AG04449 (cell line): Measurements from ENCODE around the gene ZNF142.

Source experiments
- CTCF ChIA-PET: fragments of 350-600 bp; formaldehyde crosslinking; extraction: SDS; loops from one replicate; lab custom pipeline; 2021; ENCODE audit warnings: antibody characterized with exemption; lab: Yijun Ruan, JAX
- POLR2A ChIA-PET: fragments of 400-600, 350-600 bp; formaldehyde crosslinking; extraction: SDS; loops from one replicate; lab custom pipeline; 2020; ENCODE audit warnings: antibody characterized with exemption, inconsistent platforms; lab: Yijun Ruan, JAX
- DNase-seq: peaks from one replicate; pipeline ENCODE4 v3.0.0-alpha.2; 2010; ENCODE audit warnings: low read depth, low spot score
- H3K4me3 ChIP-seq: 2 replicates; pipeline ENCODE4 v1.5.1; 2011; ENCODE audit warnings: low read depth, mild to moderate bottlenecking, control low read depth, low read length
- TF ChIP-seq, protein P1 (sequence below): IDR thresholded peaks from one replicate; pipeline ENCODE4 v1.5.1; 2011; ENCODE audit warnings: mild to moderate bottlenecking, moderate library complexity, low read length, control low read depth, inconsistent platforms; ENCODE audit not compliant: insufficient read depth; ENCODE audit errors: missing control alignments

The ZNF142 gene

DNA sequence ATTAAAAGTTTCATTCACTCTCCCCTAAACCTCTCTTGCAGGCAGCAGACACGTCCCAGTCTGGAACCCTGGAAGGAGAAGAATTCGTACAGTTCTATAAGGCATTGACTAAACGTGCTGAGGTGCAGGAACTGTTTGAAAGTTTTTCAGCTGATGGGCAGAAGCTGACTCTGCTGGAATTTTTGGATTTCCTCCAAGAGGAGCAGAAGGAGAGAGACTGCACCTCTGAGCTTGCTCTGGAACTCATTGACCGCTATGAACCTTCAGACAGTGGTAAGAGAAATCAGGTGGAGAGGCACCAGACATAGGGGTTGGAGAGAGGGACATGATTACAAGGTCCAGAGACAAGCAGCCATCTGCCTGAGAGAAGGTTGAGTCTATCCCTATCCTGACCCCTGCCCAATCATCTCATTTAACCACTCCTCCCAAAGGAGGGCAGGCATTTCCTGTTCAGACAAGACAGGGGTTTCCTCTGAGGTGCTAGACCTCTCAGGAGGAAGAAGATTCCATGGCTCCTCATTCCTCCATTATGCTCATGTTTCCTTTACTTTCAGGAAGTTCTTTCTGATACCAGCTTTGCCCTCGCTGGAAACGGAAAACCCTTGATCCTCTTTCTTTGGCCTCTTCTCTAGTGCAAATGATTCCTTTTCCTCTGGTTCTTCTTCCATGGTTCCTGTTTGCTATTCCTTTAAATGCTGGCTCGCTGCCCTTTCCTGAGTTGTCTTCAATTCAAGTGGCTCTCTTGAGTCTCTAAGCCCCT lies 36.6 kb downstream of the ZNF142 start:
- no peak for DNase-seq
- POLR2A ChIA-PET, result no interaction called here
- H3K4me3 ChIP-seq, result no peak overlapping the region
- CTCF ChIA-PET, result interaction anchor here (1.6 kb wide), 1 partner anchor 25 kb away, joined by 5 read pairs; no protein-coding TSS in a partner anchor
- TF ChIP-seq, protein P1, sequence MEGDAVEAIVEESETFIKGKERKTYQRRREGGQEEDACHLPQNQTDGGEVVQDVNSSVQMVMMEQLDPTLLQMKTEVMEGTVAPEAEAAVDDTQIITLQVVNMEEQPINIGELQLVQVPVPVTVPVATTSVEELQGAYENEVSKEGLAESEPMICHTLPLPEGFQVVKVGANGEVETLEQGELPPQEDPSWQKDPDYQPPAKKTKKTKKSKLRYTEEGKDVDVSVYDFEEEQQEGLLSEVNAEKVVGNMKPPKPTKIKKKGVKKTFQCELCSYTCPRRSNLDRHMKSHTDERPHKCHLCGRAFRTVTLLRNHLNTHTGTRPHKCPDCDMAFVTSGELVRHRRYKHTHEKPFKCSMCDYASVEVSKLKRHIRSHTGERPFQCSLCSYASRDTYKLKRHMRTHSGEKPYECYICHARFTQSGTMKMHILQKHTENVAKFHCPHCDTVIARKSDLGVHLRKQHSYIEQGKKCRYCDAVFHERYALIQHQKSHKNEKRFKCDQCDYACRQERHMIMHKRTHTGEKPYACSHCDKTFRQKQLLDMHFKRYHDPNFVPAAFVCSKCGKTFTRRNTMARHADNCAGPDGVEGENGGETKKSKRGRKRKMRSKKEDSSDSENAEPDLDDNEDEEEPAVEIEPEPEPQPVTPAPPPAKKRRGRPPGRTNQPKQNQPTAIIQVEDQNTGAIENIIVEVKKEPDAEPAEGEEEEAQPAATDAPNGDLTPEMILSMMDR, result no peak

DNA sequence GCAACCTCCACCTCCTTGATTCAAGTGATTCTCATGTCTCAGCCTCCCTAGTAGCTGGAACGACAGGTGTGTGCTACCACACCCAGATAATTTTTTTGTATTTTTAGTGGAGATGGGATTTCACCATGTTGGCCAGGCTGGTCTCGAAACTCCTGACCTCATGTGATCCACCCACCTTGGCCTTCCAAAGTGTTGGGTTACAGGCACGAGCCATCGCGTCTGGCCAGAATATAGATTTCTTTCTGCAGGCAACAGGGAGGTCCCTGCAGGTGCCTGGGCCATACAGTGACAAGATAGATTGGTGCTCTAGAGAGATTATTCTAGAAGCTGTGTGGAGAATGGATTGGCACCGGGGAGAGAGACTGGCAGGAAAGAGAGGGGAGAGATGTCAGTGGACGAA lies 38.4 kb downstream of the ZNF142 start:
- ChIA-PET POLR2A (no interaction called here), CTCF (no interaction called here)
- no peak overlapping the region for H3K4me3 ChIP-seq
- no peak for DNase-seq
- TF ChIP-seq, protein P1, result no peak

DNA sequence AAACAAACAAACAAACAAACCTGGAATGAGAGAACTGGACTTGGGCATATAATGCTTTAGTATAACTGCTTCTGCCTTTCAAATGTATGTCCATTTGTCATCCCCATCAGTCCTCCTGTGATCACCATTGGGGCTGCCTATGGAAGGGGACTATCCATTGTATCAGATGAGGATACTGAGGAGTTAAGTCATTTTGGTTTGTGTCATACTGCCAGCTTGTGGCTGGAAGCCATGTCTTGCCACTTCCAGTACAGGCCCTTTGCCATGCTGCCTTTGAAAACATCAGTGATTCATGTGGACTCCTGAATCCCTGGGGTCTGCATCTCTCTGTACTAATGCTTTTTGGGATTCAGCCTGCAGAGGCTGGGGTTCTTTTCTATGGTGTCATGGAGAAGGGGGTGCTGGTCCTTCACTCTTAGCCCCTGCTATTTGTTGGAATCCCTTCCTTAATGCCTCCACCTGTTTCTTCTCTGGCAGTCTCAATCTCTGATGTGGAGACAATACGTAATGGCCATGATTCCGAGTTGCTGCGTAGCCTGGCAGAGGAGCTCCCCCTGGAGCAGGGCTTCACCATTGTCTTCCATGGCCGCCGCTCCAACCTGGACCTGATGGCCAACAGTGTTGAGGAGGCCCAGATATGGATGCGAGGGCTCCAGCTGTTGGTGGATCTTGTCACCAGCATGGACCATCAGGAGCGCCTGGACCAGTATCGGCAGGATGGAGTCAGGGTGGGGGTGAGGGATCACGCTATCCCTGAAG lies 41.1 kb downstream of the ZNF142 start:
- no peak for DNase-seq
- CTCF ChIA-PET, result interaction anchor here (0.9 to 1.0 kb wide), 2 partner anchors 30 to 48 kb away, joined by 3 read pairs; no protein-coding TSS in a partner anchor
- TF ChIP-seq, protein P1, result no peak
- POLR2A ChIA-PET, result interaction anchor here (0.6 kb wide), 1 partner anchor 11 kb away, joined by 3 read pairs; the partner anchor contains the start of gene PLCD4
- H3K4me3 ChIP-seq, result no peak overlapping the region

DNA sequence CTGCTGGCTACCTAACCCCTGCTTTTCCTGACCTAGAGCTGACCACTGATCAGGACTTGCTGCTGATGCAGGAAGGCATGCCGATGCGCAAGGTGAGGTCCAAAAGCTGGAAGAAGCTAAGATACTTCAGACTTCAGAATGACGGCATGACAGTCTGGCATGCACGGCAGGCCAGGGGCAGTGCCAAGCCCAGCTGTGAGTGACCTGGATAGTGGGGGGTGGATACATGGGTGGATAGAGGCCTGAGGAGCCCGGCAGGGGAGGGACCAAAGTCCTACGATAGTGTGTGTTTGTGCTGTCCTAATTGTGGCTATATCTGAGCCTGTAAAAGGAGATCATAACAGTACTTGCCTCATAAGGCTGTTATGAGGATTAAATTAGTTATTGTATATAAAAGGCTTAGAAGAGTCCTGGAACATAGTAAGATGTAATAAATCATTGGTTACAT lies 43.5 kb downstream of the ZNF142 start:
- DNase-seq, result no peak
- no peak overlapping the region for H3K4me3 ChIP-seq
- POLR2A ChIA-PET, result no interaction called here
- TF ChIP-seq, protein P1, result no peak
- CTCF ChIA-PET, result interaction anchor here (0.8 to 1.6 kb wide), 2 partner anchors 8 to 39 kb away, joined by 4 read pairs; partner anchors contain the start of gene PLCD4

DNA sequence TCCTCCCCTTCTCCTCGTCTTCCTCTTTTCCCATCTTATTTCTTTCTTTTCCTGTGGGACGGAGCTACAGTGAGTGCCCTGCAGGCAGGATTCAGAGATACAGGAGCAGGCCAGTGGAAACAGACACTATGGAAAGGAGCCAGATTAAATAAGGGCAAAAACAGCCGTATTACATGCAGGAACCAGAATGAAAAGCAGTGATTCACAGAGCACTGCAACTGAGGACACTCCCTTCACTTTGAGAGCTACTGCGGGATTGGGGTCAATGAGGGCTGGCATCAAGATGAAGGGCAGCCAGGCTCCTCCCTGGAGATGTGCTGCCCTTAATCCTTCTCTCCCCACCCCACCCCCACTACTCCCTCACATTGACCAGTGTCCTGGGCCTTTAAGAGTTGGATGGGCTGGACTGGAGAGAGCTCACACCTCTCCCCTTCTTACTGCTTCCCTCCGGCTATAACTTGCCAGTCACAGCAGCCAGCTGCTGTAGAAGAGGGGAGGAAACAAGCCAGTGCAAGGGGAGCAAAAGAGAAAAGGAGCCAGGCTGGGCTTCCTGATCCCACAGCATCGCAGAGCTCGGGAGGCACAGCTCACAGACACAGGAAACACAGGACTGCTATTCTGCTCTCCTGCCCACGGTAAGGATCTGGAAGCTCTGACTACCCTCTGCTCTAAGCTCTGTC lies 51.8 kb downstream of the ZNF142 start, which contains the start of gene PLCD4:
PLCD4 (plus strand) TSS at position 464 of the 680 bp plus-strand sequence. CDS start 7,841 bp downstream, outside the sequence.
- TF ChIP-seq, protein P1, result no peak
- peak; percentile 16 for DNase-seq
- H3K4me3 ChIP-seq, result peak within 1 kb of the TSS; percentile 51
- ChIA-PET POLR2A (interaction anchor here (0.6 to 1.5 kb wide), 4 partner anchors 11 to 75 kb away, joined by 3 to 5 read pairs (median 4); no protein-coding TSS in a partner anchor), CTCF (interaction anchor here (0.7 to 3.2 kb wide), 8 partner anchors 9 to 141 kb away, joined by 3 to 10 read pairs (median 4); no protein-coding TSS in a partner anchor)
